ENCODE results near the gene ALAS1.
"Not testable (repeated sequence)": the region's sequence is repeated elsewhere in the genome, so short reads cannot be mapped to it uniquely, and the experiment has no call there.

The ALAS1 gene

DNA sequence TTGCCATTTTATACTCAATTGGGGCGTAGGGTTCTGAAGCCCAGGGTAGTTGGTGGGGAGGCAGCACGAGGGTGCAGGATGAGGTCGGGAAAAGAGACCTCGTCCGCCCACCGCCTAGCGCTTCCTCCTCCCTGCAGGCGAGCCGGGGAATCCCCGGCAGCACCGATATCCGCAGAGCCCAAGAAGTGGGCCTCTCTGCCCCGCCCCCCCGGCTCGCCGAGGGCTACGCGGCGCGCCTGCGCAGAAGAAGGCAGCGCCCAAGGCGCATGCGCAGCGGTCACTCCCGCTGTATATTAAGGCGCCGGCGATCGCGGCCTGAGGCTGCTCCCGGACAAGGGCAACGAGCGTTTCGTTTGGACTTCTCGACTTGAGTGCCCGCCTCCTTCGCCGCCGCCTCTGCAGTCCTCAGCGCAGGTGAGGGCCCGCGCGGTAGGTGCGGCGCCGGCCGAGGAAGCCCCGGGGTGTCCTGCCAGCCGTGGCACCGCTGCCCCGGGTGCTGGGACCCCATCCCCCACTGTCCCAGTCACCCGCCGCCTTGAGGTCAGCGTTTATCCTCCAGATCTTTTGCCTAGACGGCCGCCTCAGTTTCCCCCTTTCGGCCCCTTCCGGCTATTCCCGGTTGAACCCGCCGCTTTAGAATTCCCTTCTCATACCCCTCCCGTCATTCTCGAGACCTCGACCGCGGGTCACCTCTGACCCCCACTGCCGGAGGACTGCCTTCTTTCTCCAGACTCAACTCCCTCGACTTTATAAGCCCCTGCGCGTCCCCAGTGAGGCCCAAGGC lies at the start of gene ALAS1:
Gene ALAS1, plus strand, starts transcription at position 319 of the 784 bp plus-strand sequence. CDS start 1,082 bp downstream, outside the sequence.
- TF ChIP-seq, protein P1, sequence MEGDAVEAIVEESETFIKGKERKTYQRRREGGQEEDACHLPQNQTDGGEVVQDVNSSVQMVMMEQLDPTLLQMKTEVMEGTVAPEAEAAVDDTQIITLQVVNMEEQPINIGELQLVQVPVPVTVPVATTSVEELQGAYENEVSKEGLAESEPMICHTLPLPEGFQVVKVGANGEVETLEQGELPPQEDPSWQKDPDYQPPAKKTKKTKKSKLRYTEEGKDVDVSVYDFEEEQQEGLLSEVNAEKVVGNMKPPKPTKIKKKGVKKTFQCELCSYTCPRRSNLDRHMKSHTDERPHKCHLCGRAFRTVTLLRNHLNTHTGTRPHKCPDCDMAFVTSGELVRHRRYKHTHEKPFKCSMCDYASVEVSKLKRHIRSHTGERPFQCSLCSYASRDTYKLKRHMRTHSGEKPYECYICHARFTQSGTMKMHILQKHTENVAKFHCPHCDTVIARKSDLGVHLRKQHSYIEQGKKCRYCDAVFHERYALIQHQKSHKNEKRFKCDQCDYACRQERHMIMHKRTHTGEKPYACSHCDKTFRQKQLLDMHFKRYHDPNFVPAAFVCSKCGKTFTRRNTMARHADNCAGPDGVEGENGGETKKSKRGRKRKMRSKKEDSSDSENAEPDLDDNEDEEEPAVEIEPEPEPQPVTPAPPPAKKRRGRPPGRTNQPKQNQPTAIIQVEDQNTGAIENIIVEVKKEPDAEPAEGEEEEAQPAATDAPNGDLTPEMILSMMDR (conservative IDR thresholded peaks at IDR 0.05): peak; percentile 22
- H3K27ac ChIP-seq: peak within 1 kb of the TSS; percentile 85

DNA sequence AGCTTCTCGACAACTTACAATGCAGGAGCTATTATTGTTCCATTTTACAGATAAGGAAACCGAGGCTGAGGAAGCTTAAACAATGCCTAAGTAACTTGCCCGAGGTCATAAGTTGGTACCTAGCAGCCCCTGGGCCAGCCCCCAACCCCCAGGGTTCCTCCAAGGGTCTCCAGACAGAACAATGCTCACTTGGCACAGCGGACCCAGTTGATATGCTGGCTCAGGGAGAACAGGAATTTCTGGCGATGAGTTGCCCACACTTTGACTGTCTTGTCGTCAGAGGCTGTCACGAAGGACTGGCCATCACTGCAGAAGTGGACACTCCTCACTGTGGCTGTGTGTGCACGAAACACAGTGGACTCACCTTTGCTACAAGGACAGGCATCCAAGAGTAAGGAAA lies 48.9 kb upstream of the ALAS1 start:
- TF ChIP-seq, protein P1 (conservative IDR thresholded peaks at IDR 0.05): no peak
- no peak overlapping the region for H3K27ac ChIP-seq

DNA sequence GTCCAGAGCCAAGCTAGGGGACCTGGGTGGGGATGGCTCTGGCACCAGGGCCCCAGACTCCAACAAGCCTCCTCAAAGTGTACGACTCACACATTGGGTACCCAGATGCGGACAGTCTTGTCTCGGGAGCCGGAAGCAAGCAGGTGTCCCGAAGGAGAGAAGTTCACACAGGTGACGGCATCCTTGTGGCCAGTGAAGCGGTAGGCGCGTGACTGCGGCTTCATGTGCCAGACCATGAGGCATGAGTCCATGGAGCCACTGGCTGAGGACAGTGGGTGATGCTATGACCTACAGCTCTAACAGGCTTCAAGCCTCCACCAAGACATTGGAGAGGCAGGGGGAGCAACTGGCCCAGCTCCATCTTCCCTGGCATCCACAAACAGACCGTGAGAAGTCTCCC lies 48.2 kb upstream of the ALAS1 start:
- TF ChIP-seq, protein P1 (conservative IDR thresholded peaks at IDR 0.05): no peak
- no peak overlapping the region for H3K27ac ChIP-seq

DNA sequence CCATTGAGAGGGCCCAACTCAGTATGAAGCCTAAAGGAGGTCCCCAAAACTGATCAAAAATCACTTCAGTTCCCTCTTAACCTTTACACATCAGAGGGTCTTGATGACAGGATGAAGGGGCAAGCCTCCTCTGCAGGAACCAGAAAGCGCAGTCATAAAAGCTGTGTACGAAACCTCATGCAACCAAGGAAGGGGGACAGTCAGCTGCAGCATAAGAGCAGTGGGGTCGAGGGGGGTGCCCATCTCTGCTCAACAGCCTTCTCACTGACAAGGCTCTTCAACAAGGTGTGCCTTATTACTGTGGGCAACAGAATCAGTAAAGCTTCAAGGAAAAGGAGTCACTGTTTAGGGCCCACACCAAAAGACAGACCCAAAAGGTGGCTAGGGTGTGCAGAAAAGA lies 47.6 kb upstream of the ALAS1 start:
- TF ChIP-seq, protein P1 (conservative IDR thresholded peaks at IDR 0.05): no peak
- H3K27ac ChIP-seq: no peak overlapping the region

DNA sequence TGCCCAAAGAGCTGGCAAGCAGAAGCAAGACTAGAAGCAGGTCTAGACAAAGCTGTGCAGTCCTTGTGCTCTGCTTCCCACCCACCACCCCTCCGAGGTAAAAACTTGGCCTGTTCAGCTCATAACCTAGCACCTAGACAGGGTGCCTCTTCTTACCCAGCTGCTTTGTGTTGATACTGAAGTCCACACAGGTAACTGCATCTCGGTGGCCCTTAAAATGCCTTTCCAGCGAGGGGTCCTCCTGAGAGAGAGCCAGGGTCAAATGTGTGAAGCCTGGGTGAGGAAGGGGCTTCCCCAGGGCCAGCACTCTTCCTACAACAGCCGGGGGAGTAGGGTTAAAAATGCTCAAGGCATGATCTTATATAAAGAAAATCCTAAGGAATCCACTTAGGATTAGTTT lies 47.1 kb upstream of the ALAS1 start:
- TF ChIP-seq, protein P1 (conservative IDR thresholded peaks at IDR 0.05): no peak
- H3K27ac ChIP-seq: no peak overlapping the region

DNA sequence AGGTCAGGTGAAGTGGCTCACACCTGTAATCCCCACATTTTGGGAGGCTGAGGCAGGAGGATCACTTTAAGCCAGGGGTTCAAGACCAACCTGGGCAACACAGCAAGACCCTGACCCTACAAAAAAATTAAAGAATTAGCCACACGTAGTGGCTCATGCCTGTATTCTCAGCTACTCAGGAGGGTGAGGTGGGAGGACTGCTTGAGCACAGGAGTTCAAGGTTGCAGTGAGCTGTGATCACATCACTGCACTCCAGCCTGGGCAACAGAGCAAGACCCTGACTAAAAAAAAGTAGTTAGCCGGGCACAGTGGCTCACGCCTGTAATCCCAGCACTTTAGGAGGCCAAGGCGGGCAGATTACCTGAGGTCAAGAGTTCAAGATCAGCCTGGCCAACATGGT lies 46.0 kb upstream of the ALAS1 start:
- H3K27ac ChIP-seq: not testable (repeated sequence)

DNA sequence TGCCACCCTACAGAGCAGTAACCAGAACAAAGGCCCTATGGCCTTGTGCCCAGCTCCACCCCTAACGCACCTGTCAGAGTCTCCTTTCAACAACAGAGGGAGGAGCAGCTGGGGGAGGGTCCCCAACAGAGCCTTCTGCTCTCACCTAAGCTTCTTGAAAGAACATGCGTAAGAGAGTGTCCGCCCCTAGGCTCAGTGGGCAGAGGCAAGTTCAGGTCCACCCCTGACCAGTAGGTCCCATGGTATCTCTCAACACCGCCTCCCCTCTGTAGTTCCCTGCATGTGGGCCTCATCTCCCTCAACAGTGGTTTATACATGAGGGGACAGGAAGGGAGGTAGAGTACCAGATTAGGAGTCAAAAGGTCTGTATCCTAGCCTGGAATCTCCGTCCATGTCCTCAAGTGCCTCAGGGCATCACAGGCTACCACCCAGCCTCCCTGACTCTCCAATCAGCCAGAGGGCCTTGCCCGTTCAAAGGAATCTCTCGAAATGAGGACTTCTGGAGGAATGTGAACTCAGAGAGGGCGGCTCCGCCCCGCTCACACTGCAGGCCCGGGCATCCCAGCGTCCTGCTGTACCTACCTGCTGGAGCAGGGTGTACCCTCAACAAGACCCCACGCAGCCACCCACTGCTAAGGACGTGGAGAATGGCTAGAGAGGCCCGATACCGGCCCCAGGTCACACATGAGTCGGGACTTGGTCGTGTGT lies 44.4 kb upstream of the ALAS1 start:
- H3K27ac ChIP-seq: peak overlapping the region; percentile 82
- TF ChIP-seq, protein P1 (conservative IDR thresholded peaks at IDR 0.05): no peak
